Subcutaneous abdominal adipose tissue (tissue), 5 donors: ENCODE measurements around the gene DIP2C.

Source experiments
- H3K27ac ChIP-seq: one replicate; pipeline ENCODE4 v1.7.0; 2013; ENCODE audit warnings: low read depth, mild to moderate bottlenecking, inconsistent platforms, low read length, moderate library complexity
- H3K27me3 ChIP-seq, 5 donors: one replicate each; pipeline ENCODE4 v1.7.0; 2013; ENCODE audit warnings: low read length in 5 of 5, inconsistent platforms in 1 of 5; ENCODE audit not compliant: control insufficient read depth in 5 of 5, insufficient read depth in 4 of 5
- H3K36me3 ChIP-seq, 5 donors: one replicate each; pipeline ENCODE4 v1.7.0; 2013; ENCODE audit warnings: low read length in 5 of 5; ENCODE audit not compliant: control insufficient read depth in 5 of 5, insufficient read depth in 5 of 5
- H3K4me1 ChIP-seq, 5 donors: one replicate each; pipeline ENCODE4 v1.7.0; 2013; ENCODE audit warnings: low read length in 5 of 5, mild to moderate bottlenecking in 3 of 5, moderate library complexity in 1 of 5; ENCODE audit not compliant: control insufficient read depth in 5 of 5, insufficient read depth in 5 of 5
- H3K4me3 ChIP-seq, 5 donors: one replicate each; pipeline ENCODE4 v1.7.0; 2013; ENCODE audit warnings: low read length in 5 of 5, low read depth in 1 of 5
- H3K9ac ChIP-seq, 5 donors: one replicate each; pipeline ENCODE4 v1.7.0; 2013; ENCODE audit warnings: low read length in 5 of 5, mild to moderate bottlenecking in 4 of 5, moderate library complexity in 3 of 5
- H3K9me3 ChIP-seq, 5 donors: one replicate each; pipeline ENCODE4 v1.7.0; 2013; ENCODE audit warnings: low read length in 5 of 5; ENCODE audit not compliant: control insufficient read depth in 5 of 5
- donor health status: healthy.
- donor health status: healthy.
- donor health status: healthy.
- donor health status: healthy.
- donor health status: healthy.

Gene DIP2C

GRCh38 chr10:251982-252582 is 437.4 kb downstream of the DIP2C start:
- H3K9me3 ChIP-seq: no peaks in the 10 kb centered on the region
- no peaks in the 10 kb centered on the region for H3K4me1 ChIP-seq
- peaks cover 30 to 76% (median 53%) of the 10 kb centered on the region in 5 donors for H3K36me3 ChIP-seq
- H3K27me3 ChIP-seq: no peaks in the 10 kb centered on the region
- no peak overlapping the region for H3K9ac ChIP-seq
- no peak overlapping the region for H3K4me3 ChIP-seq
- H3K27ac ChIP-seq: no peak overlapping the region

GRCh38 chr10:248307-248706 is 441.2 kb downstream of the DIP2C start:
- no peaks in the 10 kb centered on the region for H3K27me3 ChIP-seq
- no peaks in the 10 kb centered on the region for H3K9me3 ChIP-seq
- no peak overlapping the region for H3K27ac ChIP-seq
- H3K36me3 ChIP-seq: peaks cover 42 to 78% (median 61%) of the 10 kb centered on the region in 5 donors
- H3K4me1 ChIP-seq: no peaks in the 10 kb centered on the region
- no peak overlapping the region for H3K4me3 ChIP-seq
- no peak overlapping the region for H3K9ac ChIP-seq

- Histone ChIP-seq H3K4me1 (no peaks in the 10 kb centered on the region), H3K9me3 (no peaks in the 10 kb centered on the region), H3K27me3 (no peaks in the 10 kb centered on the region), H3K4me3 (no peak overlapping the region), H3K36me3 (peaks cover 42 to 79% (median 60%) of the 10 kb centered on the region in 5 donors), H3K27ac (no peak overlapping the region), H3K9ac (no peak overlapping the region)
Observed at GRCh38 chr10:247480-247879, 442.0 kb downstream of the DIP2C start.

GRCh38 chr10:246431-246830 is 443.0 kb downstream of the DIP2C start:
- Histone ChIP-seq H3K9me3 (no peaks in the 10 kb centered on the region), H3K36me3 (peaks cover 38 to 78% (median 54%) of the 10 kb centered on the region in 5 donors), H3K4me1 (peaks cover 0 to 7% (median 6%) of the 10 kb centered on the region in 5 donors), H3K4me3 (no peak overlapping the region), H3K27me3 (no peaks in the 10 kb centered on the region), H3K9ac (no peak overlapping the region), H3K27ac (no peak overlapping the region)

GRCh38 chr10:244227-244626 is 445.2 kb downstream of the DIP2C start:
- Histone ChIP-seq H3K36me3 (peaks cover 30 to 71% (median 39%) of the 10 kb centered on the region in 5 donors), H3K4me1 (peaks cover 0 to 14% (median 11%) of the 10 kb centered on the region in 5 donors), H3K9me3 (no peaks in the 10 kb centered on the region), H3K27ac (no peak overlapping the region), H3K9ac (no peak overlapping the region), H3K27me3 (no peaks in the 10 kb centered on the region), H3K4me3 (no peak overlapping the region)

GRCh38 chr10:241966-242643 is 447.4 kb downstream of the DIP2C start:
- Histone ChIP-seq H3K9me3 (no peaks in the 10 kb centered on the region), H3K36me3 (peaks cover 20 to 61% (median 26%) of the 10 kb centered on the region in 5 donors), H3K4me1 (peaks cover 0 to 14% (median 11%) of the 10 kb centered on the region in 5 donors), H3K9ac (no peak overlapping the region), H3K4me3 (no peak overlapping the region), H3K27ac (peak overlapping the region; percentile 26), H3K27me3 (no peaks in the 10 kb centered on the region)

GRCh38 chr10:241451-241850 is 448.0 kb downstream of the DIP2C start:
- Histone ChIP-seq H3K36me3 (peaks cover 16 to 57% (median 22%) of the 10 kb centered on the region in 5 donors), H3K9ac (no peak overlapping the region), H3K9me3 (no peaks in the 10 kb centered on the region), H3K27me3 (no peaks in the 10 kb centered on the region), H3K4me1 (peaks cover 0 to 14% (median 11%) of the 10 kb centered on the region in 5 donors), H3K4me3 (no peak overlapping the region), H3K27ac (peak overlapping the region; percentile 26)

- H3K36me3 ChIP-seq: peaks cover 12 to 45% (median 14%) of the 10 kb centered on the region in 5 donors
- H3K4me1 ChIP-seq: peaks cover 0 to 15% (median 12%) of the 10 kb centered on the region in 5 donors
- no peak overlapping the region for H3K9ac ChIP-seq
- H3K4me3 ChIP-seq: no peak overlapping the region
- no peak overlapping the region for H3K27ac ChIP-seq
- no peaks in the 10 kb centered on the region for H3K9me3 ChIP-seq
- no peaks in the 10 kb centered on the region for H3K27me3 ChIP-seq
Observed at GRCh38 chr10:239109-239508, 450.4 kb downstream of the DIP2C start.

GRCh38 chr10:235915-236314 is 453.6 kb downstream of the DIP2C start:
- no peak overlapping the region for H3K9ac ChIP-seq
- no peaks in the 10 kb centered on the region for H3K9me3 ChIP-seq

GRCh38 chr10:234708-235406 is 454.6 kb downstream of the DIP2C start:
- H3K4me3 ChIP-seq: no peak overlapping the region
- H3K4me1 ChIP-seq: peaks cover 0 to 9% (median 0%) of the 10 kb centered on the region in 5 donors
- H3K27ac ChIP-seq: no peak overlapping the region
- no peaks in the 10 kb centered on the region for H3K9me3 ChIP-seq
- H3K36me3 ChIP-seq: peaks cover 6 to 21% (median 14%) of the 10 kb centered on the region in 5 donors
- no peaks in the 10 kb centered on the region for H3K27me3 ChIP-seq
- no peak overlapping the region for H3K9ac ChIP-seq

More at GRCh38 chr10:235915-236314, 453.6 kb downstream of the DIP2C start:
- peaks cover 6 to 29% (median 14%) of the 10 kb centered on the region in 5 donors for H3K36me3 ChIP-seq
- no peaks in the 10 kb centered on the region for H3K27me3 ChIP-seq
- H3K4me1 ChIP-seq: peaks cover 0 to 9% (median 1%) of the 10 kb centered on the region in 5 donors
- H3K27ac ChIP-seq: no peak overlapping the region
- H3K4me3 ChIP-seq: no peak overlapping the region
